ACC112 (cell line): ENCODE data around the gene POLG.

Source experiments
- H2AFZ ChIP-seq: fragments of 200-600 bp; sonication (generic); one replicate; pipeline ENCODE4 v1.6.0; 2017; ENCODE audit warnings: antibody characterized with exemption, low read length; ENCODE audit not compliant: unreplicated experiment
- H3K27ac ChIP-seq: fragments of 200-600 bp; sonication (generic); 2 replicates; pipeline ENCODE4 v1.5.1; 2014; ENCODE audit warnings: low read depth, mild to moderate bottlenecking, antibody characterized with exemption, low read length, moderate library complexity
- H3K27me3 ChIP-seq: fragments of 200-600 bp; sonication (generic); 2 replicates; pipeline ENCODE4 v1.6.1; 2014; ENCODE audit warnings: mild to moderate bottlenecking, antibody characterized with exemption, low read length, moderate library complexity, mixed read lengths; ENCODE audit not compliant: insufficient read depth
- H3K36me3 ChIP-seq: fragments of 200-600 bp; sonication (generic); 2 replicates; pipeline ENCODE4 v1.6.1; 2016; ENCODE audit warnings: mild to moderate bottlenecking, antibody characterized with exemption, low read length, moderate library complexity, mixed read lengths; ENCODE audit not compliant: insufficient read depth
- H3K4me1 ChIP-seq: fragments of 200-600 bp; sonication (generic); one replicate; pipeline ENCODE4 v1.6.1; 2016; ENCODE audit warnings: low read length, mixed read lengths; ENCODE audit not compliant: insufficient read depth, unreplicated experiment, control insufficient read depth
- H3K4me3 ChIP-seq: fragments of 200-600 bp; sonication (generic); 2 replicates; pipeline ENCODE4 v1.5.1; 2014; ENCODE audit warnings: mild to moderate bottlenecking, low read depth, low read length
- H3K79me2 ChIP-seq: fragments of 200-600 bp; sonication (generic); one replicate; pipeline ENCODE4 v1.6.0; 2016; ENCODE audit warnings: low read length; ENCODE audit not compliant: control insufficient read depth, unreplicated experiment, insufficient read depth

POLG gene

DNA sequence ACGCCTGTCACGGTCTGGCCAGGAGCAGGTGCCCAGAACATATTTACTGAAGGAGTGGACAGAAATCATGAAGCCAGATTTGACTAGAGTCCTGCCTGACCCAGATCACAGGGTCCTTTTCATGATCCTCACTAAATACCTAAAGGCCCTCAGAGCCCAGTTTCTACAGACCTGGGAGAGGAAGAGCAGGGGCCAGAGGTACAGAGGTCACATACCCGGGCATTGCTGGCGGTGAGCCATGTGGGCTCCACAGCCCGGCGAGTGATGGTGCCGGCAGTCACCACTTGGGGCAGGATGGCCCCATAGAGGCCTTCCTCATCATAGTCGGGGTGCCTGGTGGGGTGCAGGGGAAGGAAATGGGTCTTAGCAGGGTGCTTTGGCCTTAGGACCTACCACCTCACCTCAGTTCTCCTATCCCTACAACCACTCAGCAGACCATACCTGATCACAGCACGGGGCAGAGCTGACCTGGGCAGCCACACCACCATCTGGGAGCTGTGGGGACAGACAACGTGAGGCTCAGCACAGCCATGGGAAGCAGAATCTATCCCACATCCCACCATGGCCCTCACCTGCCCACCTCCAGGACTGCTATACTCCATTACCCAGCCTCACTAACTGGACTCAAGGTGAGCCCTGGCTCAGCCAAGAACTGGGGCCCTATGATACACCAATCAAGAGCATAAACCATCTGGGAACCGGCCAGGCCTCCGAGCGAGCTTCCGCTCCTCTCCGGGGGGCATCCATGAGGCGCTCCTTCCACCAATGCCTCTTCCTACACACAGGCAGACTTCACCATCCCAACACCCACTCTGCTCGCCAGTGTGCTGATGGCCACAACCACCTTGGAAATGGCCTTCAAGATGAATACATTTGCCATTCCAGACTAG, 12.9 kb downstream of the POLG start:
- Histone ChIP-seq H3K27ac (no peak overlapping the region), H3K4me1 (no peaks in the 10 kb centered on the region), H3K4me3 (no peak overlapping the region), H3K79me2 (peaks cover 9% of the 10 kb centered on the region), H3K27me3 (no peaks in the 10 kb centered on the region), H3K36me3 (peaks cover 62% of the 10 kb centered on the region; the same call in 1 of the 2 replicates), H2AFZ (no peak overlapping the region)

DNA sequence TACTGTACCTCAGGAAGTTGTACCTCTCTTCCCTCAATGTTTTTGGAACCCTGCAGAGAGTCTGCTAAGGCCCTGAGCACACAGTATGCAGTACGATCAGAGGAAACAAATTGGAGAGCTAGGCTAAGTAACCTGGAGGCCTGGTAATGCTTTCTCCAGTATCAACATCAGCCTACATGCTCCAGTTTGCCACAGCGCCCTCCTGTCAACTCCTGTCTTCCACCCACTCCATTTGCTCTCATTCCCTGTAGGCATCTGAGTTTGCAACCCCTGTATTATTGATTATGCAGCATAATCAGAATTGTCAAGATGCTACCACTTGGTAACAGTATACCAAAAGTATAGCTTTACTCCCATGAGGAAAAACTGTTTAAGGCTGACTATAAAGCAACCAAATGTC, 14.4 kb downstream of the POLG start:
- H3K27me3 ChIP-seq, result no peaks in the 10 kb centered on the region
- H2AFZ ChIP-seq, result no peak overlapping the region
- H3K4me3 ChIP-seq, result no peak overlapping the region
- H3K36me3 ChIP-seq, result peaks cover 65% of the 10 kb centered on the region
- H3K27ac ChIP-seq, result no peak overlapping the region
- no peaks in the 10 kb centered on the region for H3K4me1 ChIP-seq
- peaks cover 9% of the 10 kb centered on the region for H3K79me2 ChIP-seq

DNA sequence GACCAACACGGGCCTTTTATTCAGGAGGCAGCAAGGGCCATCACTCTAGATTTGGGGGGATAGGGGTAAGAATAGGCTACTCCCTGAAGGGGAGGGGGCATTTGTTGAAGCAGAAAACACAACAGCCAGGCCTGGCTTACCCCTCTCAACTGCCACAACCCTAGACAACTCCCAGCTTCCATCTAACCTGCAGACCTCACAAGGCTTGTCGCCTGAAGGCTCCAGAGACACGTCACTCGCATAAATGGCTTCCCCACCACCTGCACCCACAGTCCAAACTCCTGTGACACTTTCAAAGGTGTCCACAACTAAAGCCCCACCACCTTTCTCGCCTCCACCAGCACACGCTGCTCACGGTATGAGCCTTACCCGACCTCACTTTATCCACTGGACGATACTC, 14.9 kb downstream of the POLG start:
- H2AFZ ChIP-seq, result no peak overlapping the region
- no peaks in the 10 kb centered on the region for H3K4me1 ChIP-seq
- no peaks in the 10 kb centered on the region for H3K27me3 ChIP-seq
- no peak overlapping the region for H3K27ac ChIP-seq
- H3K4me3 ChIP-seq, result no peak overlapping the region
- H3K79me2 ChIP-seq, result peaks cover 9% of the 10 kb centered on the region
- H3K36me3 ChIP-seq, result peaks cover 66% of the 10 kb centered on the region

DNA sequence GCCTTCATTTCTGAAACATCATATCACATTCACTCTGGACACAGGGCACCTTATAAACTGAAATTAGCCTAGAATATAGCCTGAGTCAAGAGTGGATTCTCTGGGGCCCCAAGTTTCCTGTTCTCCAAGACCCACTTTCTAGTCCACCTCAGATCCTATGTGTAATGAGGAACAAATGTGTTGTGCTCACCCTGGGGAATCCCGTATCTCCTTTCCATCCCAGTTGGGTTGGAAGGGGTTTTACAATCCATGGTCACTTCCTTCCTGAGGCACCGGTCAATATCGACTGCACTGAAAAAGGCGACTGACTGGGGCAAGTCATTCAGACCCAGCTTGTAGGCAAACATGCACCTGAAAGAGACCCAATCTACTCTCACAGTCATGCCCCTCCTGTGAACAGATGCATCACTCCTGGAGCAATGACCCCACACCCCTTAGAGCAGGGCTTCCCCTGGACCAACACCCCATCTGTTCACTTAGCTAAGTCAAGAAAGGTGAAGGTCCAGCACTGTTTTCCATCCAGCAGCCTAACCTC, 17.4 kb downstream of the POLG start:
- Histone ChIP-seq H3K4me1 (no peaks in the 10 kb centered on the region), H3K27ac (no peak overlapping the region), H3K4me3 (no peak overlapping the region), H3K79me2 (peaks cover 4% of the 10 kb centered on the region), H2AFZ (no peak overlapping the region), H3K27me3 (no peaks in the 10 kb centered on the region), H3K36me3 (peaks cover 69% of the 10 kb centered on the region)

DNA sequence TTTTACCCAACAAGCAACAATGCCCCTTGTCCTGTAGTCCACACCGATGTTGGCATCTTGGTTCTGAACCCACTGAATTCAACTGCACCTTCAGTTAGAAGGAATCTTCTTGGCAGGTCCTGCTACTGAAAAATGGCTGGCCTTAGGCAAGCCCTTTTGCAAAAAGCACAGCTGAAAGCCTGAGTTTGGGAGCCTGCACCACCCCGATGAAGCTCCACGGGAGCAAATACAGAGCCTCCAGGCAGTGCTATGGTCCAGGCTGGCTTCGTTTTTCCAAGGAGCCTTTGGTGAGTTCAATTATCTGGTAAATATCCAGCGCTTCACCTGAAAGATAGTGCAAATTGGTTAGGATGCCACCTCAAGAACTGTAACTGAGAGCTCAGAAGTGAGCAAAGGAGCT, 18.1 kb downstream of the POLG start:
- H2AFZ ChIP-seq, result no peak overlapping the region
- H3K36me3 ChIP-seq, result peaks cover 61% of the 10 kb centered on the region
- no peak overlapping the region for H3K4me3 ChIP-seq
- no peak overlapping the region for H3K27ac ChIP-seq
- H3K79me2 ChIP-seq, result peaks cover 4% of the 10 kb centered on the region
- H3K4me1 ChIP-seq, result no peaks in the 10 kb centered on the region
- no peaks in the 10 kb centered on the region for H3K27me3 ChIP-seq

DNA sequence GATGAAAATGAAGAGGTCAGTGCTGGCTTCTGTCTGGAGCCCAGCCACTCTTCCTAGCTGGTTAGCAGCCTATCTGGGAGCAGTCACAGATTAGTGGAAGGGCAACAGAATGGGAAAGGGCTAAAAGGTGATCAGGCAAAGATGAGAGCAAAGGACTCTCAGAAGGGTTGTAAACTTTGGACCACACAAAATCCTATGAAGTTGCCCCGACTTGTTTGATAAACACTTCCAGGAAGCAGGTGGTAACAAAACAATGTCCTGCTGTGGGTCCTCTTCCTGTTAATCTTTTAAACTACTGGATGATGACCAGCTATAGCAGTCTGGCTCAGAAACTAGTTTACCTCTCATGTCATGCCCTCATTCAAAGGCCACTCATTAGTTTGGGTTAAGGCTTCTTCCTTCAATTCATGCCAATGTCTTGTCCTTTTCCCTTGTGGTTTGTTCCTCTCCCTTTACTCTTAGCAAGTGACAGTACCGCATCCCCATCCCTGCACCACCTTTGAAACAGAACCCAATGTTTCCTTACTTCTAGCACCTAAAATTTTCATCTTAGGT, 19.2 kb downstream of the POLG start:
- H3K79me2 ChIP-seq, result peaks cover 4% of the 10 kb centered on the region
- H3K4me1 ChIP-seq, result no peaks in the 10 kb centered on the region
- no peak overlapping the region for H2AFZ ChIP-seq
- H3K36me3 ChIP-seq, result peaks cover 56% of the 10 kb centered on the region
- H3K27ac ChIP-seq, result no peak overlapping the region
- no peak overlapping the region for H3K4me3 ChIP-seq
- H3K27me3 ChIP-seq, result no peaks in the 10 kb centered on the region

DNA sequence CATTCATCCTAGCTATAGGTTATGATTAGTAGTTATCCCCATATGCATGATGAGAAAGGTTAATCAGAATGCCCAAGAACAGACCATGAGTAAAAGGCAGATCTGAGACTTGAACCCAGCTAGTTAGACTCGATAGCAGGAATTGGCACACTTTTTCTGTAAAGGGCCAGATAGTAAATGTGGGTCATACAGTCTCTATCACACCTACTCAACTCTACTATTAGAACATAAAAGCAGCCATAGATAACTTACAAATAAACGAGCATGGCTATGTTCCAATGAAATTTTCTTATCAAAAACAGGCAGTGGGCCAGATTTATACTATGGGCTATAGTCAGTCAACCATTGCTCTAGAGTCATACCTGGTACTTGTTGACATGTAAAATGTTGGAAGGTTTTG, 24.6 kb downstream of the POLG start:
- Histone ChIP-seq H3K36me3 (peaks cover 44% of the 10 kb centered on the region), H3K79me2 (no peaks in the 10 kb centered on the region), H2AFZ (no peak overlapping the region), H3K4me1 (peaks cover 12% of the 10 kb centered on the region), H3K27me3 (no peaks in the 10 kb centered on the region), H3K4me3 (no peak overlapping the region), H3K27ac (no peak overlapping the region)

DNA sequence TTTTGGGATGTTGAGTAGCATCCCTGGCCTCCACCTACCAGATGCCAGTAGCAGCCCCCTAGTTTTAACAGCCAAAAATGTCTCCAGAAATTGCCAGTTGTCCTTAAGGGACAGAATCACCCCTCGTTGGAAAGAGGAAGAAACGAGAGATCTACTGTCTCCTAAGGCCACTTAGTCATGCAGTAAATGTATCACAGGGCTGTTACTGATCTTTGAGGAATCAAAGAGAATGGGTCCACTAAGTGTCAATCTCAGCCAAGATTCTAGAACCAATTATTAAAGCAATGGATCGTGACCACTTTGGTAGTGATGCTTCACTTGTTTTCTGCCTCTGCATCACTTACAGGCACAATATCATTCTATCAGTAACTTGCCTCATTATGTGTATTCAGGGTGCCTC, 26.4 kb downstream of the POLG start:
- no peak overlapping the region for H2AFZ ChIP-seq
- peaks cover 12% of the 10 kb centered on the region for H3K4me1 ChIP-seq
- peaks cover 43% of the 10 kb centered on the region for H3K36me3 ChIP-seq
- no peak overlapping the region for H3K4me3 ChIP-seq
- H3K27me3 ChIP-seq, result no peaks in the 10 kb centered on the region
- H3K27ac ChIP-seq, result no peak overlapping the region
- H3K79me2 ChIP-seq, result no peaks in the 10 kb centered on the region

DNA sequence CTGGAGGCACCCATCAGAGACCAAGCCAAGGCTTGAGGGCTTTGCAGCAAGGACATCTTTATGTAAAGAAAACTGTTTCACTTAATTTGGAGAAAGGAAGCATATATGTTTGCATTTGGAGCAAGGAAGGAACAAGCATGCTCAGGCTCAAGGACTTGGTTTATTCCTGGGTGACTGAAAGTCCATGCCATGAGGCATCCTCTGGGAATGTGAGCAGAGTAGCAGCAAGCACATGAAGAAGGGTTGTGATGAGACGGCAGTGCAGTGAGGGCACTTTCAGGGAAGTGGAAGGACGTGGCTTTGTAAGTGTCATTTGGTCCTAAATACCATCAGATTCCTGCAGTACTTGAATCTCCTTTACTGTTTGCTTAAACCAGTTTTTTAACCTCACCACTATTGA, 26.8 kb downstream of the POLG start:
- no peak overlapping the region for H2AFZ ChIP-seq
- no peaks in the 10 kb centered on the region for H3K27me3 ChIP-seq
- peaks cover 43% of the 10 kb centered on the region for H3K36me3 ChIP-seq
- no peak overlapping the region for H3K4me3 ChIP-seq
- peaks cover 12% of the 10 kb centered on the region for H3K4me1 ChIP-seq
- H3K27ac ChIP-seq, result no peak overlapping the region
- H3K79me2 ChIP-seq, result no peaks in the 10 kb centered on the region

DNA sequence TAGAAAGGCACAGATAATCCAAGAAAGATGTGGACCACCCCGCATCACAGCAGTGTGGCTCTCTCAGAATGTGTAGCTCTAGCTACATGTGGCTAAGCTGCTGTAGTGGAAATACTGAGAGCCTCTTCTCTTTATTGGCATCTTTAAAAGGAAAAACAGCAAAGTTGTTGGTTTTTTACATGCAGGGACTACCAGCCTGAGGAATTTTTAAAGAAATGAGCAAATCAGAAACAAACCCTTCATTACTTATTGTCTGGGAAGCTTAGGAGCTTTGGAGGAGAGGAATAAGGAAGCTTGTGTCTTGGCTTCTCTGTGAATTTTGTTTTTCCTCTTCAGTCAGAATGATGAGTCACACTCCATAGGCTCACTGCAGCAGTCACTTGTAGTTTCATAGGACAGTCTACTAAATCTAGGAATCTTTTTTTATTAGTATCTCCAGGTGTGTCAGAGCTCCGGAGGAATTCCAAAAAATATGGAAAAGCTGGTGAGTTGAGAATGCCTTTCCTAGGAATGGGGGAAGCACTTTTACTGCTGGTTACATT, 27.5 kb downstream of the POLG start:
- Histone ChIP-seq H3K27me3 (no peaks in the 10 kb centered on the region), H3K27ac (peak overlapping the region; percentile 53), H3K4me1 (peaks cover 12% of the 10 kb centered on the region), H3K79me2 (no peaks in the 10 kb centered on the region), H3K36me3 (peaks cover 43% of the 10 kb centered on the region), H3K4me3 (no peak overlapping the region), H2AFZ (no peak overlapping the region)
